Measurements from ENCODE around the gene MCRIP1. TPM values are rescaled to one million over a fixed set of nuclear protein-coding genes. Genes with fewer than 3 reads are reported as not detected.

The MCRIP1 gene
- total and polyA plus RNA-seq, 2 of the 13 experiments (the other 11 are each of a cell fraction or from before 2014, with no cell fraction given): 79.7 to 84.9 TPM

GRCh38 chr17:81867991-81868673 is 35.0 kb upstream of the MCRIP1 start (continued):
- TF ChIP-seq ZNF275 (CRISPR knock-in tag; IDR thresholded peaks at IDR 0.05; ENCODE audit: borderline replicate concordance) (0 out of 2 replicates have a peak, but pooled peaks have one; percentile 20), PAXIP1 (CRISPR knock-in tag; conservative IDR thresholded peaks at IDR 0.05) (no peak), ZNF879 (CRISPR knock-in tag; IDR thresholded peaks at IDR 0.05) (no peak), ZNF121 (CRISPR knock-in tag; IDR thresholded peaks at IDR 0.05) (0 out of 2 replicates have a peak, but pooled peaks have one; percentile 6), TP53 (CRISPR knock-in tag; conservative IDR thresholded peaks at IDR 0.05) (no peak), ZNF839 (CRISPR knock-in tag; IDR thresholded peaks at IDR 0.05; ENCODE audit: borderline replicate concordance) (0 out of 2 replicates have a peak, but pooled peaks have one; percentile 39), ZNF772 (CRISPR knock-in tag; IDR thresholded peaks at IDR 0.05) (no peak), ZSCAN31 (CRISPR knock-in tag; IDR thresholded peaks at IDR 0.05; ENCODE audit: low read depth) (0 out of 2 replicates have a peak, but pooled peaks have one; percentile 21), GMEB1 (CRISPR knock-in tag; IDR thresholded peaks at IDR 0.05; ENCODE audit: borderline replicate concordance) (0 out of 2 replicates have a peak, but pooled peaks have one; percentile 11), MYC (CRISPR knock-in tag; IDR thresholded peaks at IDR 0.05; ENCODE audit: borderline replicate concordance) (peak; percentile 3; the same call in 1 of the 2 replicates), ZNF557 (CRISPR knock-in tag; IDR thresholded peaks at IDR 0.05) (no peak), IRF1 (CRISPR knock-in tag; IDR thresholded peaks at IDR 0.05; ENCODE audit: low read depth) (peak; percentile 57; the same call in 1 of the 2 replicates), SP4 (CRISPR knock-in tag; IDR thresholded peaks at IDR 0.05) (peak; percentile 21; the same call in 1 of the 2 replicates), KLF16 (CRISPR knock-in tag; IDR thresholded peaks at IDR 0.05) (0 out of 4 replicates have a peak, but pooled peaks of 1 of the 2 experiments have one; percentile 83), ZSCAN5A (CRISPR knock-in tag; IDR thresholded peaks at IDR 0.05; ENCODE audit: borderline replicate concordance) (peak; percentile 78), SALL1 (CRISPR knock-in tag; IDR thresholded peaks at IDR 0.05) (peak; percentile 62; the same call in 1 of the 2 replicates), ZNF576 (CRISPR knock-in tag; IDR thresholded peaks at IDR 0.05) (0 out of 2 replicates have a peak, but pooled peaks have one; percentile 16), PAF1 (CRISPR knock-in tag; IDR thresholded peaks at IDR 0.05) (peak; percentile 91; the same call in 1 of the 2 replicates), PCBP2 (optimal IDR thresholded peaks at IDR 0.05; ENCODE audit: low read depth, low read length, poor library complexity, severe bottlenecking) (no peak)
